Right atrium auricular region (tissue), 2 donors: ENCODE data around the gene ALDH1B1. TPM values are rescaled to one million over a fixed set of nuclear protein-coding genes. Genes with fewer than 3 reads are reported as not detected.

Experiments used
- DNase-seq: peaks from one replicate; pipeline ENCODE4 v3.0.0-alpha.2; 2019; ENCODE audit warnings: low spot score
- H3K27ac ChIP-seq, 2 donors: fragments of 200-600 bp; sonication (generic); 1 replicate in 1 of 2; 2 replicates in 1 of 2; pipeline ENCODE4 v1.5.1; 2016 to 2019
- H3K27me3 ChIP-seq, 2 donors: fragments of 200-600 bp; sonication (generic); one replicate each; pipeline versions ENCODE4 v1.5.1 to v1.6.0; 2017 to 2019
- H3K36me3 ChIP-seq: fragments of 200-600 bp; sonication (generic); one replicate; pipeline ENCODE4 v1.5.1; 2016
- H3K4me1 ChIP-seq, 2 donors: fragments of 200-600 bp; sonication (generic); one replicate each; pipeline versions ENCODE4 v1.5.1 to v1.6.0; 2017 to 2019
- H3K4me3 ChIP-seq, 2 donors: fragments of 200-600 bp; sonication (generic); 1 replicate in 1 of 2; 2 replicates in 1 of 2; pipeline ENCODE4 v1.5.1; 2017 to 2019; ENCODE audit warnings: mild to moderate bottlenecking in 1 of 2, moderate library complexity in 1 of 2
- H3K9me3 ChIP-seq, 2 donors: fragments of 200-600 bp; sonication (generic); one replicate each; pipeline ENCODE4 v1.5.1; 2019
- CTCF ChIP-seq, 2 donors: fragments of 200-600 bp; sonication (generic); IDR thresholded peaks; one replicate each; pipeline ENCODE4 v1.5.1; 2019; ENCODE audit warnings: antibody characterized with exemption in 2 of 2
- total RNA-seq, 2 donors: library from RNA; depleted of rRNA; stranded (reverse); fragments of >200 nt; gene quantifications; one replicate each; pipeline ENCODE4 v1.1.0, GENCODE V29; 2016

ALDH1B1 gene
- total RNA-seq, 2 donors from 2014 or later = 13.7 to 32.0 TPM

- Histone ChIP-seq H3K4me3 (no peak overlapping the region), H3K27me3 (no peaks in the 10 kb centered on the region), H3K9me3 (no peaks in the 10 kb centered on the region), H3K4me1 (no peaks in the 10 kb centered on the region), H3K27ac (no peak overlapping the region), H3K36me3 (no peaks in the 10 kb centered on the region)
- DNase-seq = no peak
- no peak for TF ChIP-seq CTCF (IDR thresholded peaks at IDR 0.05)
Measured at GRCh38 chr9:38443181-38443580, 50.7 kb downstream of the ALDH1B1 start.

- no peak for TF ChIP-seq CTCF (IDR thresholded peaks at IDR 0.05)
- Histone ChIP-seq H3K9me3 (no peaks in the 10 kb centered on the region), H3K4me1 (no peaks in the 10 kb centered on the region), H3K27ac (no peak overlapping the region), H3K36me3 (no peaks in the 10 kb centered on the region), H3K27me3 (no peaks in the 10 kb centered on the region), H3K4me3 (no peak overlapping the region)
- DNase-seq = no peak
Measured at GRCh38 chr9:38443597-38443996, 51.1 kb downstream of the ALDH1B1 start.

GRCh38 chr9:38445154-38446043 is 52.9 kb downstream of the ALDH1B1 start:
- no peaks in the 10 kb centered on the region for H3K27me3 ChIP-seq
- no peak for DNase-seq
- no peaks in the 10 kb centered on the region for H3K36me3 ChIP-seq
- no peaks in the 10 kb centered on the region for H3K4me1 ChIP-seq
- no peak for TF ChIP-seq CTCF (IDR thresholded peaks at IDR 0.05)
- H3K9me3 ChIP-seq = peaks cover 0 to 4% of the 10 kb centered on the region in 2 donors
- H3K4me3 ChIP-seq = no peak overlapping the region
- H3K27ac ChIP-seq = no peak overlapping the region

GRCh38 chr9:38447703-38448102 is 55.2 kb downstream of the ALDH1B1 start:
- H3K27me3 ChIP-seq = no peaks in the 10 kb centered on the region
- TF ChIP-seq CTCF (IDR thresholded peaks at IDR 0.05) = no peak
- no peak overlapping the region for H3K27ac ChIP-seq
- no peaks in the 10 kb centered on the region for H3K4me1 ChIP-seq
- peaks cover 0 to 22% of the 10 kb centered on the region in 2 donors for H3K9me3 ChIP-seq
- H3K36me3 ChIP-seq = no peaks in the 10 kb centered on the region
- DNase-seq = no peak
- no peak overlapping the region for H3K4me3 ChIP-seq

Other genes with a start within 250 kb of the ALDH1B1 start
- 1 to 10 TPM; 1.3 to 2.8 TPM for gene IGFBPL1, start 31.8 kb downstream of the ALDH1B1 start, total RNA-seq
- gene ANKRD18A, start 227.9 kb downstream of the ALDH1B1 start, total RNA-seq = 1 to 10 TPM; 1.3 to 2.2 TPM